Body of pancreas (tissue), 4 donors: ENCODE measurements around the gene GMPR2. TPM values are rescaled to one million over a fixed set of nuclear protein-coding genes. Genes with fewer than 3 reads are reported as not detected.
"Not testable (repeated sequence)": the region's sequence is repeated elsewhere in the genome, so short reads cannot be mapped to it uniquely, and the experiment has no call there.

Experiments
- ATAC-seq: fragments of 150-250 bp; one replicate; pipeline ENCODE4 v1.9.1; 2016
- DNase-seq, 4 donors: peaks; one replicate each; pipeline ENCODE4 v3.0.0-alpha.2; 2019
- H3K27ac ChIP-seq, 4 donors: fragments of 200-600 bp; sonication (generic); 1 replicate in 3 of 4; 2 replicates in 1 of 4; pipeline versions ENCODE4 v1.5.1 to v1.6.1; 2016 to 2019; ENCODE audit warnings: mild to moderate bottlenecking in 1 of 4, mixed read lengths in 1 of 4, moderate library complexity in 1 of 4
- H3K27me3 ChIP-seq, 2 donors: fragments of 200-600 bp; sonication (generic); one replicate each; pipeline ENCODE4 v1.6.0; 2016; ENCODE audit warnings: mild to moderate bottlenecking in 1 of 2
- H3K36me3 ChIP-seq, 2 donors: fragments of 200-600 bp; sonication (generic); replicated peaks in 1 of 2; 2 replicates each; pipeline ENCODE4 v1.5.1; 2016; ENCODE audit warnings: low read depth in 2 of 2; ENCODE audit not compliant: insufficient read depth in 1 of 2
- H3K4me1 ChIP-seq: fragments of 200-600 bp; sonication (generic); one replicate; pipeline ENCODE4 v1.6.0; 2016
- H3K4me3 ChIP-seq, 2 donors: fragments of 200-600 bp; sonication (generic); 1 replicate in 1 of 2; 2 replicates in 1 of 2; pipeline ENCODE4 v1.5.1; 2016 to 2019
- H3K9me3 ChIP-seq, 3 donors: fragments of 200-600 bp; sonication (generic); 1 replicate in 2 of 3; 2 replicates in 1 of 3; pipeline ENCODE4 v1.5.1; 2016
- CTCF ChIP-seq, 7 experiments: fragments of 450-650 bp in 4 of 7; fragments of 200-600 bp in 3 of 7; sonication (generic) in 3 of 7; IDR thresholded peaks; one replicate each; pipeline ENCODE4 v1.5.1; 2016 to 2019; ENCODE audit warnings: antibody characterized with exemption in 7 of 7
- POLR2A ChIP-seq, 3 donors: fragments of 450-650 bp; IDR thresholded peaks; one replicate each; pipeline ENCODE4 v1.6.1; 2016; ENCODE audit warnings: antibody characterized with exemption in 3 of 3, mild to moderate bottlenecking in 2 of 3
- WGBS, 2 donors: methylation state at CpG; one replicate each; pipeline ENCODE4 v1.1.5; 2017; 5-methylcytosine and 5-hydroxymethylcytosine counted together
- intact Hi-C: fragments of 100-400 bp; cut with DNase I; formaldehyde crosslinking; loops from one replicate; pipeline ENCODE4 v1.15.1; 2023
- total RNA-seq, 2 donors: library from RNA; depleted of rRNA; stranded (reverse); fragments of >200 nt; gene quantifications; one replicate each; pipeline ENCODE4 v1.1.0, GENCODE V29; 2016

GMPR2 gene
- total RNA-seq, 2 donors from 2014 or later: 30.9 to 41.9 TPM

GRCh38 chr14:24219080-24219479 is 13.6 kb upstream of the GMPR2 start:
- H3K27me3 ChIP-seq: no peaks in the 10 kb centered on the region
- H3K36me3 ChIP-seq: peaks cover 0 to 4% of the 10 kb centered on the region in 2 donors
- ATAC-seq (no peak), DNase-seq (peak in 1 of 4 donors; percentile 0)
- no peaks in the 10 kb centered on the region for H3K9me3 ChIP-seq
- peaks cover 10% of the 10 kb centered on the region for H3K4me1 ChIP-seq
- H3K4me3 ChIP-seq: no peak overlapping the region
- no peak overlapping the region for H3K27ac ChIP-seq
- intact Hi-C loops: no loop called here
- TF ChIP-seq CTCF (IDR thresholded peaks at IDR 0.05) (no peak), POLR2A (IDR thresholded peaks at IDR 0.05) (no peak)
- 81 to 84% methylated on average over 4 of the region's 4 CpGs for WGBS, 2 donors

- TF ChIP-seq CTCF (IDR thresholded peaks at IDR 0.05) (no peak), POLR2A (IDR thresholded peaks at IDR 0.05) (no peak)
- Histone ChIP-seq H3K9me3 (no peaks in the 10 kb centered on the region), H3K4me1 (peaks cover 10% of the 10 kb centered on the region), H3K36me3 (peaks cover 0 to 4% of the 10 kb centered on the region in 2 donors), H3K27me3 (no peaks in the 10 kb centered on the region), H3K4me3 (no peak overlapping the region), H3K27ac (no peak overlapping the region)
- peak in 1 of 4 donors; percentile 1 for DNase-seq
- ATAC-seq: no peak
- 61 to 63% methylated on average over 3 of the region's 3 CpGs for WGBS, 2 donors
- intact Hi-C loops: no loop called here
Measured at GRCh38 chr14:24219521-24219920, 13.2 kb upstream of the GMPR2 start.

- intact Hi-C loops, ATAC-seq: not testable (repeated sequence)
Measured at GRCh38 chr14:24222987-24223386, 9.7 kb upstream of the GMPR2 start.

GRCh38 chr14:24224618-24225071 is 8.1 kb upstream of the GMPR2 start:
- Histone ChIP-seq H3K4me1 (no peaks in the 10 kb centered on the region), H3K36me3 (no peaks in the 10 kb centered on the region), H3K27me3 (no peaks in the 10 kb centered on the region), H3K4me3 (no peak overlapping the region), H3K9me3 (no peaks in the 10 kb centered on the region), H3K27ac (no peak overlapping the region)
- WGBS, 2 donors: 83 to 89% methylated on average over 7 of the region's 7 CpGs
- ATAC-seq (no peak), DNase-seq (no peak)
- TF ChIP-seq CTCF (IDR thresholded peaks at IDR 0.05): no peak
- no peak for TF ChIP-seq POLR2A (IDR thresholded peaks at IDR 0.05)
- intact Hi-C loops: no loop called here

More at GRCh38 chr14:24222987-24223386, 9.7 kb upstream of the GMPR2 start:
- not testable (repeated sequence) for H3K27ac ChIP-seq, H3K36me3 ChIP-seq, H3K4me3 ChIP-seq, DNase-seq, H3K9me3 ChIP-seq, H3K4me1 ChIP-seq, H3K27me3 ChIP-seq
- 99 to 100% methylated on average over 3 to 4 of the region's 4 CpGs for WGBS, 2 donors

GRCh38 chr14:24226473-24226872 is 6.3 kb upstream of the GMPR2 start:
- TF ChIP-seq CTCF (IDR thresholded peaks at IDR 0.05): no peak
- TF ChIP-seq POLR2A (IDR thresholded peaks at IDR 0.05): no peak
- intact Hi-C loops: no loop called here
- no peaks in the 10 kb centered on the region for H3K27me3 ChIP-seq
- no peak for DNase-seq
- no peaks in the 10 kb centered on the region for H3K36me3 ChIP-seq
- ATAC-seq: no peak
- no peak overlapping the region for H3K27ac ChIP-seq
- no peak overlapping the region for H3K4me3 ChIP-seq
- no peaks in the 10 kb centered on the region for H3K9me3 ChIP-seq
- H3K4me1 ChIP-seq: peaks cover 9% of the 10 kb centered on the region
- 75 to 87% methylated on average over 1 of the region's 1 CpG for WGBS, 2 donors
